ENCODE results near the gene ITIH3.

Gene ITIH3

GRCh38 chr3:52795298-52795900 is 803 bp downstream of the ITIH3 start:
- TF ChIP-seq, protein P1, sequence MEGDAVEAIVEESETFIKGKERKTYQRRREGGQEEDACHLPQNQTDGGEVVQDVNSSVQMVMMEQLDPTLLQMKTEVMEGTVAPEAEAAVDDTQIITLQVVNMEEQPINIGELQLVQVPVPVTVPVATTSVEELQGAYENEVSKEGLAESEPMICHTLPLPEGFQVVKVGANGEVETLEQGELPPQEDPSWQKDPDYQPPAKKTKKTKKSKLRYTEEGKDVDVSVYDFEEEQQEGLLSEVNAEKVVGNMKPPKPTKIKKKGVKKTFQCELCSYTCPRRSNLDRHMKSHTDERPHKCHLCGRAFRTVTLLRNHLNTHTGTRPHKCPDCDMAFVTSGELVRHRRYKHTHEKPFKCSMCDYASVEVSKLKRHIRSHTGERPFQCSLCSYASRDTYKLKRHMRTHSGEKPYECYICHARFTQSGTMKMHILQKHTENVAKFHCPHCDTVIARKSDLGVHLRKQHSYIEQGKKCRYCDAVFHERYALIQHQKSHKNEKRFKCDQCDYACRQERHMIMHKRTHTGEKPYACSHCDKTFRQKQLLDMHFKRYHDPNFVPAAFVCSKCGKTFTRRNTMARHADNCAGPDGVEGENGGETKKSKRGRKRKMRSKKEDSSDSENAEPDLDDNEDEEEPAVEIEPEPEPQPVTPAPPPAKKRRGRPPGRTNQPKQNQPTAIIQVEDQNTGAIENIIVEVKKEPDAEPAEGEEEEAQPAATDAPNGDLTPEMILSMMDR (IDR thresholded peaks at IDR 0.05; ENCODE audit: low read depth, low read length, missing control alignments), result no peak
- in situ Hi-C loops (cut with HindIII; ENCODE audit: low sequenced_read_pairs), result no loop called here
- no peak overlapping the region for H3K4me3 ChIP-seq (ENCODE audit: low read depth, low read length)
- DNase-seq (ENCODE audit: low read depth), result no peak

- no peak overlapping the region for H3K4me3 ChIP-seq (ENCODE audit: low read depth, low read length)
- in situ Hi-C loops (cut with HindIII; ENCODE audit: low sequenced_read_pairs), result no loop called here
- DNase-seq (ENCODE audit: low read depth), result no peak
- TF ChIP-seq, protein P1 (IDR thresholded peaks at IDR 0.05; ENCODE audit: low read depth, low read length, missing control alignments), result no peak
These were observed 1.8 kb downstream of the ITIH3 start for GRCh38 chr3:52796411-52796810.

DNA sequence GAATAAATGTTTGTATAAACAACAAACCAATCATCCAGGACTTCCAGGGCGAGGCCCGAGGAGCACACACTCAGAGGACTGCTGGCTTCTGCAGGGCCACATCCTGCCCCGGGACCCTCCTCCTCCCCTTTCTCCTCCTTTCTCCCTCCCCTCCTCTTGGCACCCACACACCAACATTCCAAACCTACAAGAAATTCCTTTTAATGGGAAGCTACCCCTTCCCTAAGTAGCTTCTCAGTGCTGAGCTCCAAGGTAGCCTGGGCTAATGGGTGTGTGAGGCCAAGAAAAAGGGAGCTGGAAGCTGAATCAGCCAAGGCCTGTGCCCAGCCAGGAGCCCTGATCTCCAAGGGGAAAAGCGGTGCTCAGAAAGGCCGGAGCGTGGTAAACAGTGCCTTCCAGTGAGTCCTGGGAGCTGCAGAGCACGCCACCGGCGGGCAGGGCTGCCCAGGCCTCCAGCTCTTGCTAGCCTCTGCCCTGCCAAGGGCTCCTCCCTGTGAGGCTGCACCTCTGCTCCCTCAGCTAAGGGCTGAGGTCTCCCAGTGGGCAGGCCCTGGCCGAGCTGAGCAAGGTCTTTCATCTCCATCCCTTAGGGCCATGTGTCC is 3.9 kb downstream of the ITIH3 start:
- no peak for DNase-seq (ENCODE audit: low read depth)
- in situ Hi-C loops (cut with HindIII; ENCODE audit: low sequenced_read_pairs), result no loop called here
- no peak overlapping the region for H3K4me3 ChIP-seq (ENCODE audit: low read depth, low read length)

GRCh38 chr3:52798978-52799476 is 4.4 kb downstream of the ITIH3 start:
- DNase-seq (ENCODE audit: low read depth), result no peak
- in situ Hi-C loops (cut with HindIII; ENCODE audit: low sequenced_read_pairs), result no loop called here
- TF ChIP-seq, protein P1 (IDR thresholded peaks at IDR 0.05; ENCODE audit: low read depth, low read length, missing control alignments), result peak; percentile 38

More for the DNA sequence above, 3.9 kb downstream of the ITIH3 start:
- TF ChIP-seq, protein P1 (IDR thresholded peaks at IDR 0.05; ENCODE audit: low read depth, low read length, missing control alignments), result no peak

DNA sequence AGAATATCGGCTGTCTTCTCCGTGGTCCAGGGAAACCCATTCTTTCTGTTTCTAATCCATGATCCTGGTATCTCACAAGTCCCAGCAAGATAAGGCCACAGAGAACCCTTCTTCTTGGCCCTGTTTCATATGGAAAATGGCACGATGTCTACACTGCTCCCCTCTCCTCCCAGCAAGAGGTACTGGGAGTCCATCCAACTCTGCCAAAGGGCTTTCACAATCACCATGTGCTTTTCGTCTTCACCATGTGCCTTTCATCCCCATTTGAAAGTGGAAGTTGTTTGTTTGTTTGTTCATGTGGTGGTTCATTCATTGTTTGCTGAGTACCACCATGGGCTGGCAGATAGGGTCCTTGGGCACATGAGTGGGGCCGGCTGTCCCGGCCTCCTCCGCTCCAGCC is 5.5 kb downstream of the ITIH3 start:
- TF ChIP-seq, protein P1 (IDR thresholded peaks at IDR 0.05; ENCODE audit: low read depth, low read length, missing control alignments), result no peak
- no peak overlapping the region for H3K4me3 ChIP-seq (ENCODE audit: low read depth, low read length)
- no peak for DNase-seq (ENCODE audit: low read depth)
- in situ Hi-C loops (cut with HindIII; ENCODE audit: low sequenced_read_pairs), result no loop called here

More at GRCh38 chr3:52798978-52799476, 4.4 kb downstream of the ITIH3 start:
- no peak overlapping the region for H3K4me3 ChIP-seq (ENCODE audit: low read depth, low read length)

- H3K4me3 ChIP-seq (ENCODE audit: low read depth, low read length), result no peak overlapping the region
- TF ChIP-seq, protein P1 (IDR thresholded peaks at IDR 0.05; ENCODE audit: low read depth, low read length, missing control alignments), result no peak
- in situ Hi-C loops (cut with HindIII; ENCODE audit: low sequenced_read_pairs), result no loop called here
- no peak for DNase-seq (ENCODE audit: low read depth)
These were observed 7.2 kb downstream of the ITIH3 start for GRCh38 chr3:52801839-52802238.
